Activated CD4-positive, alpha-beta T cell treated with anti-CD3 and anti-CD28 coated beads, Interleukin-2, amount 10 ng/mL, durations not matched to agents 7 days and 5 days (primary cell): Measurements from ENCODE around the gene NUCB1. TPM values are rescaled to one million over a fixed set of nuclear protein-coding genes. Genes with fewer than 3 reads are reported as not detected.
"Not testable (repeated sequence)": the region's sequence is repeated elsewhere in the genome, so short reads cannot be mapped to it uniquely, and the experiment has no call there.

Experiments
- CTCF ChIA-PET: fragments of 350-600 bp; sonication (Branson Sonifier 250); formaldehyde crosslinking; loops from one replicate; lab custom pipeline; 2021; ENCODE audit warnings: antibody characterized with exemption; lab: Charles Lee
- POLR2A ChIA-PET: fragments of 350-600 bp; sonication (Branson Sonifier 250); formaldehyde crosslinking; loops from one replicate; lab custom pipeline; 2021; ENCODE audit warnings: antibody characterized with exemption; lab: Charles Lee
- DNase-seq: peaks from one replicate; pipeline ENCODE4 v3.0.0-alpha.2; 2020
- H3K27ac Mint-ChIP-seq: one replicate; pipeline ENCODE4 v1.8.0; 2021; ENCODE audit warnings: mild to moderate bottlenecking, moderate library complexity, mixed read lengths
- H3K27me3 Mint-ChIP-seq: one replicate; pipeline ENCODE4 v1.8.0; 2021; ENCODE audit warnings: mixed read lengths
- H3K36me3 Mint-ChIP-seq: one replicate; pipeline ENCODE4 v1.8.0; 2021; ENCODE audit warnings: low read depth, mixed read lengths
- H3K4me1 Mint-ChIP-seq: one replicate; pipeline ENCODE4 v1.8.0; 2021; ENCODE audit warnings: mixed read lengths
- H3K4me3 Mint-ChIP-seq: one replicate; pipeline ENCODE4 v1.8.0; 2021; ENCODE audit warnings: mild to moderate bottlenecking, moderate library complexity, mixed read lengths
- H3K9me3 Mint-ChIP-seq: one replicate; pipeline ENCODE4 v1.8.0; 2021; ENCODE audit warnings: mixed read lengths
- total RNA-seq, 2 experiments: library from RNA; stranded (reverse); gene quantifications; one replicate each; pipeline ENCODE4 v1.2.3, GENCODE V29; 2021

Gene NUCB1
- total RNA-seq, 2 experiments from 2014 or later: 231 to 251 TPM

DNA sequence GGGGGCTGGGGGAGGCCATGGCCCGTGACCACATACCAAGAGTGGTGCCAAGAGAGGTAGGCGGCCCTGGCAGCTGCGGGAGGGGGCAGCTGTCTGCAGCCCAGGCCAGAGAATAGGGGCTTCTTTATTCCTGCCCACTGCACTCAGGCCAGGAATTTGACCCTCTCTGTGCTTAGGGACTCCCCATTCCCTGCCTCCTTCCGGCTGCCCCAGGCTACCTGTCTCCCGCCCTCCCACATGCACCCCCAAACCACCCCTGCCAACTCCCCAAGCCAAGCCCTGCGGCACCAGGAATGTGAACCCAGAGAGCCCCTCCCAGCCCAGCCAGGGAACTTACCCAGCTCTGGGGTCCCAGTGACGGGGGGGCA lies 32.4 kb upstream of the NUCB1 start:
- Mint-ChIP-seq H3K4me3 (no peak overlapping the region), H3K27me3 (peaks cover 10% of the 10 kb centered on the region), H3K9me3 (no peaks in the 10 kb centered on the region), H3K36me3 (no peaks in the 10 kb centered on the region), H3K4me1 (peaks cover 8% of the 10 kb centered on the region), H3K27ac (no peak overlapping the region)
- DNase-seq: no peak
- ChIA-PET POLR2A (no interaction called here), CTCF (interaction anchor here (1.6 kb wide), 1 partner anchor 25 kb away, joined by 3 read pairs; no protein-coding TSS in a partner anchor)

DNA sequence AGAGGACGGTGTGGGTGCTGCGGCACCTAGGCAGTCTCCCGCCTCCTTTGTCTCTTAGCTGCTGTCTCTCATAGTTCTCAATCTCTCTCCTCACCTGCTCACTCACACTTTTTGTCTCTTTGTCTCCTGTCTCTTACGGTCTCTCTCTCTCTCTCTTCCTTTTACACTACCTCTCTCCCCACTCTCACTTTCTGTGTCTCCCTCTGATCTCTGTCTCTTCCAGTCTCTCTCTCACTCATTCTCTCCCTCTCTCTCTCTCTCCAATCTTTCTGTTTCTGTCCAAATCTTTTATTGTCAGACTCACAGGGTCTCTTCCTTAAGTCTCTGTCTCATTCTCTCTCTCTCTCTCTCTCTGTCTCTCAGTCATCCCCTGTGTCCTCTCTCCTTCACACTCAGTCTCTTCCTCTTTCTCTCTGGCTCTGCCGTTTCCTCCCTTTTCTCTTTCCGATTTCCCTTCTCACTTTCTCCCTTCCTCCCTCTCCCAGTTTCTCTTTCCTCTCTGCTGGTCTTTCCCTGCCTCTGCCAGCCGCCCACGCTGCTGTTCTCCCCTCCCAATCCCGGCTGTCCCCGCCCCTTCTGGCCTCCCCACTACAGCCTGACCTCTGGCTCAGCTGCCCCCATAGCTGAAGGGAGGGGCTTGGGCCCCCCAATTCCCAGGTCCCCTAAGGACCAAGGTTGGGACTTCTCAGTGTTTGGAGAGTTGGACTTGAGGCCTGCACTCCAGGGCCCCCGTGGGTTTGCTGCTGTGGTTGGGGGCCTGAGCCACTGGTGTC lies 31.8 kb upstream of the NUCB1 start, which contains the start of gene PLEKHA4:
Gene PLEKHA4 (minus strand): TSS at position 504 of the 773 bp plus-strand sequence. CDS start 997 bp downstream, outside the sequence.
- POLR2A ChIA-PET: no interaction called here
- DNase-seq: no peak
- Mint-ChIP-seq H3K27me3 (peaks cover 10% of the 10 kb centered on the region), H3K4me1 (peaks cover 12% of the 10 kb centered on the region), H3K27ac (no peak within 1 kb of the TSS), H3K9me3 (no peaks in the 10 kb centered on the region), H3K36me3 (peaks cover 4% of the 10 kb centered on the region), H3K4me3 (no peak within 1 kb of the TSS)
- CTCF ChIA-PET: interaction anchor here (1.0 to 1.2 kb wide), 2 partner anchors 26 to 125 kb away, joined by 3 read pairs; partner anchors contain the start of gene RUVBL2

GRCh38 chr19:48870048-48870447 lies 30.1 kb upstream of the NUCB1 start:
- DNase-seq: no peak
- peaks cover 19% of the 10 kb centered on the region for H3K36me3 Mint-ChIP-seq
- peaks cover 10% of the 10 kb centered on the region for H3K27me3 Mint-ChIP-seq
- H3K4me1 Mint-ChIP-seq: peaks cover 27% of the 10 kb centered on the region
- H3K9me3 Mint-ChIP-seq: no peaks in the 10 kb centered on the region
- H3K4me3 Mint-ChIP-seq: no peak overlapping the region
- H3K27ac Mint-ChIP-seq: peak overlapping the region; percentile 31
- POLR2A ChIA-PET: no interaction called here
- CTCF ChIA-PET: no interaction called here

GRCh38 chr19:48871471-48872181 lies 28.5 kb upstream of the NUCB1 start:
- POLR2A ChIA-PET: interaction anchor here (0.7 to 1.0 kb wide), 3 partner anchors 12 to 122 kb away, joined by 3 to 4 read pairs (median 3); partner anchors contain the start of gene RUVBL2
- DNase-seq, H3K27me3 Mint-ChIP-seq, H3K9me3 Mint-ChIP-seq: not testable (repeated sequence)
- Mint-ChIP-seq H3K36me3 (peaks cover 33% of the 10 kb centered on the region), H3K4me1 (peaks cover 43% of the 10 kb centered on the region), H3K27ac (peak overlapping the region; percentile 98), H3K4me3 (peak overlapping the region; percentile 98)
- CTCF ChIA-PET: interaction anchor here (0.5 to 1.6 kb wide), 7 partner anchors 28 to 786 kb away, joined by 3 to 5 read pairs (median 3); partner anchors contain the start of genes GYS1, KDELR1, NUCB1 and RUVBL2

DNA sequence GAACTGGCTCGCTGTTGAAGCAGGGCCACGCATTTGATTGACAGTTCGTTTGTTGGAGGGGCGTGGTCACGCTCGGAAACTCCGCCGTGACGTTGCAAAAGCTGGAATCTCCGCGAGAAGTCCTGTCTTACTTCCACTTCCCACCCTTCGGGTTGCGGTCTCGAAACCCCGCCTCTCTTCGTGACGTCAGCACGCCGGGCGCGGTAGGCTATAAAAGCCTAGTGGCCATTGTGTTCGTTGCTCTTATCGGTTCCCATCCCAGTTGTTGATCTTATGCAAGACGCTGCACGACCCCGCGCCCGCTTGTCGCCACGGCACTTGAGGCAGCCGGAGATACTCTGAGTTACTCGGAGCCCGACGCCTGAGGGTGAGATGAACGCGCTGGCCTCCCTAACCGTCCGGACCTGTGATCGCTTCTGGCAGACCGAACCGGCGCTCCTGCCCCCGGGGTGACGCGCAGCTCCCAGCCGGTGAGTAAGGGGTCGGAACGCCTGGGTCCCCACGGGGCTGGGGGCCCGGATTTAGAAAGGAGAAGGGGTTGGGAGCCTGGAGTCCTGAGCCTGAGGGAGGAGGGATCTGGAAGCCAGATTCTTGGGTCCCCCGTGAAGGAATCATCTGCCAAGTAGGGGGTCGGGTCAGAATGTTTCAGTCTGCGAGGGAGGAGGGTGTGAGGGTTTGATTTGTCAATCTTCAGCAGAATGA lies 27.8 kb upstream of the NUCB1 start, which contains the start of gene PPP1R15A:
Gene PPP1R15A (plus strand): TSS at position 240 of the 702 bp plus-strand sequence. CDS start 813 bp downstream, outside the sequence.
- Mint-ChIP-seq H3K27me3 (peaks cover 5% of the 10 kb centered on the region), H3K36me3 (peaks cover 34% of the 10 kb centered on the region), H3K4me3 (peak within 1 kb of the TSS; percentile 98), H3K27ac (peak within 1 kb of the TSS; percentile 98), H3K9me3 (no peaks in the 10 kb centered on the region), H3K4me1 (peaks cover 47% of the 10 kb centered on the region)
- ChIA-PET CTCF (interaction anchor here (0.7 to 4.0 kb wide), 5 partner anchors 14 to 481 kb away, joined by 3 to 16 read pairs (median 4); partner anchors contain the start of genes GYS1, KDELR1, NUCB1 and RUVBL2), POLR2A (interaction anchor here (0.7 to 1.0 kb wide), 3 partner anchors 12 to 121 kb away, joined by 3 to 4 read pairs (median 3); partner anchors contain the start of gene RUVBL2)
- DNase-seq: peak; percentile 97

- peaks cover 41% of the 10 kb centered on the region for H3K36me3 Mint-ChIP-seq
- peak overlapping the region; percentile 98 for H3K4me3 Mint-ChIP-seq
- ChIA-PET CTCF (interaction anchor here (0.8 to 4.0 kb wide), 5 partner anchors 13 to 120 kb away, joined by 3 to 16 read pairs (median 4); partner anchors contain the start of genes GYS1, RUVBL2 and TULP2), POLR2A (no interaction called here)
- H3K9me3 Mint-ChIP-seq: no peaks in the 10 kb centered on the region
- peaks cover 4% of the 10 kb centered on the region for H3K27me3 Mint-ChIP-seq
- DNase-seq: peak; percentile 90
- peaks cover 50% of the 10 kb centered on the region for H3K4me1 Mint-ChIP-seq
- H3K27ac Mint-ChIP-seq: peak overlapping the region; percentile 98
Observed at GRCh38 chr19:48872884-48873475, 27.1 kb upstream of the NUCB1 start.

DNA sequence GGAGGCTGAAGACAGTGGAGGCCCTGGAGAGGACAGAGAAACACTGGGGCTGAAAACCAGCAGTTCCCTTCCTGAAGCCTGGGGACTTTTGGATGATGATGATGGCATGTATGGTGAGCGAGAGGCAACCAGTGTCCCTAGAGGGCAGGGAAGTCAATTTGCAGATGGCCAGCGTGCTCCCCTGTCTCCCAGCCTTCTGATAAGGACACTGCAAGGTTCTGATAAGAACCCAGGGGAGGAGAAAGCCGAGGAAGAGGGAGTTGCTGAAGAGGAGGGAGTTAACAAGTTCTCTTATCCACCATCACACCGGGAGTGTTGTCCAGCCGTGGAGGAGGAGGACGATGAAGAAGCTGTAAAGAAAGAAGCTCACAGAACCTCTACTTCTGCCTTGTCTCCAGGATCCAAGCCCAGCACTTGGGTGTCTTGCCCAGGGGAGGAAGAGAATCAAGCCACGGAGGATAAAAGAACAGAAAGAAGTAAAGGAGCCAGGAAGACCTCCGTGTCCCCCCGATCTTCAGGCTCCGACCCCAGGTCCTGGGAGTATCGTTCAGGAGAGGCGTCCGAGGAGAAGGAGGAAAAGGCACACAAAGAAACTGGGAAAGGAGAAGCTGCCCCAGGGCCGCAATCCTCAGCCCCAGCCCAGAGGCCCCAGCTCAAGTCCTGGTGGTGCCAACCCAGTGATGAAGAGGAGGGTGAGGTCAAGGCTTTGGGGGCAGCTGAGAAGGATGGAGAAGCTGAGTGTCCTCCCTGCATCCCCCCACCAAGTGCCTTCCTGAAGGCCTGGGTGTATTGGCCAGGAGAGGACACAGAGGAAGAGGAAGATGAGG lies 26.4 kb upstream of the NUCB1 start:
- POLR2A ChIA-PET: no interaction called here
- H3K36me3 Mint-ChIP-seq: peaks cover 47% of the 10 kb centered on the region
- CTCF ChIA-PET: interaction anchor here (0.8 to 4.0 kb wide), 6 partner anchors 12 to 120 kb away, joined by 3 to 16 read pairs (median 6); partner anchors contain the start of genes GYS1, NUCB1, RUVBL2 and TULP2

GRCh38 chr19:48874303-48875135 lies 25.6 kb upstream of the NUCB1 start:
- Mint-ChIP-seq H3K9me3 (no peaks in the 10 kb centered on the region), H3K4me3 (peak overlapping the region; percentile 98), H3K27me3 (no peaks in the 10 kb centered on the region), H3K4me1 (peaks cover 54% of the 10 kb centered on the region), H3K27ac (peak overlapping the region; percentile 98), H3K36me3 (peaks cover 48% of the 10 kb centered on the region)
- DNase-seq: peak; percentile 29
- ChIA-PET POLR2A (no interaction called here), CTCF (interaction anchor here (1.1 to 4.0 kb wide), 6 partner anchors 11 to 119 kb away, joined by 3 to 16 read pairs (median 6); partner anchors contain the start of genes GYS1, NUCB1, RUVBL2 and TULP2)

More for the DNA sequence above, 26.4 kb upstream of the NUCB1 start:
- Mint-ChIP-seq H3K4me3 (peak overlapping the region; percentile 98), H3K4me1 (peaks cover 52% of the 10 kb centered on the region), H3K27ac (peak overlapping the region; percentile 98), H3K27me3 (no peaks in the 10 kb centered on the region), H3K9me3 (no peaks in the 10 kb centered on the region)
- DNase-seq: peak; percentile 15

DNA sequence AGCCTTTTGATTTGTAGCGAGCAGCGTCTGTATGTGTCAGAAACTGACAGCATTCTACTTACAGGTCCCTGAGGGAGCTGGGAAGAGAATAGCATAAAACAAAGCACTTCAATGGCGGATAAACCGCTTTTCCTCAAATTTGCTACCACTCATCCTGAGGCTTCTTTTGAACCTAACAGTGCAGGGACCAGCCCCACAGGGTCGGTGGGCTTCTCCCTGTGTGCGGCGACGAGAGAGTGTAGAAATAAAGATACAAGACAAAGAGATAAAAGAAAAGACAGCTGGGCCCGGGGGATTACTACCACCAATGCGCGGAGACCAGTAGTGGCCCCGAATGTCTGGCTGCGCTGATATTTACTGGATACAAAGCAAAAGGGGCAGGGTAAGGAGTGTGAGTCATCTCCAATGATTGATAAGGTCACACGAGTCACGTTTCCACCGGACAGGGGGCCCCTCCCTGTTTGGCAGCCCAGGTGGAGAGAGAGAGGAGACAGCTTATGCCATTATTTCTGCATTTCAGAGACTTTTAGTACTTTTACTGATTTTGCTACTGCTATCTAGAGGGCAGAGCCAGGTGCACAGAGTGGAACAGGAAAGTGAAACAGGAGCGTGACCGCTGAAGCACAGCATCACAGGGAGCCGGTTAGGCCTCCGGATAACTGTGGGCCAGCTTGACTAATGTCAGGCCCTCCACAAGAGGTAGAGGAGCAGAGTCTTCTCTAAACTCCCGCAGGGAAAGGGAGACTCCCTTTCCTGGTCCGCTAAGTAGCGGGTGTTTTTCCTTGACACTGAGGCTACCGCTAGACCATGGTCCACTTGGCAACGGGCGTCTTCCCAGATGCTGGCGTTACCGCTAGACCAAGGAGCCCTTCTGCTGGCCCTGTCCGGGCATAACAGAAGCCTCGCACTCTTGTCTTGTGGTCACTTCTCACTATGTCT lies 23.8 kb upstream of the NUCB1 start:
- peak; percentile 44 for DNase-seq
- ChIA-PET POLR2A (interaction anchor here (0.6 kb wide), 1 partner anchor 616 kb away, joined by 4 read pairs; no protein-coding TSS in a partner anchor), CTCF (interaction anchor here (1.5 to 4.0 kb wide), 2 partner anchors 10 to 117 kb away, joined by 3 to 16 read pairs; partner anchors contain the start of genes GYS1 and RUVBL2)
- peaks cover 56% of the 10 kb centered on the region for H3K4me1 Mint-ChIP-seq
- H3K4me3 Mint-ChIP-seq: peak overlapping the region; percentile 98
- H3K27ac Mint-ChIP-seq: peak overlapping the region; percentile 98
- peaks cover 52% of the 10 kb centered on the region for H3K36me3 Mint-ChIP-seq
- not testable (repeated sequence) for H3K27me3 Mint-ChIP-seq, H3K9me3 Mint-ChIP-seq
